ENCODE data around the gene KCNJ15.
A peak's percentile ranks its signal among the peaks of the same experiment; 100 is the strongest.

The KCNJ15 gene

GRCh38 chr21:38259665-38260064 lies 2.9 kb downstream of the KCNJ15 start:
- Histone ChIP-seq H3K27ac (replicated peaks; ENCODE audit: low read length) (no peak overlapping the region), H2BK120ac (ENCODE audit: low read depth, low read length) (no peak overlapping the region), H3K79me1 (ENCODE audit: low read depth, low read length) (no peaks in the 10 kb centered on the region), H3K9me3 (replicated peaks in 1 of 2; ENCODE audit: control insufficient read depth in 2 of 2, insufficient read depth in 1 of 2, low read depth in 1 of 2, low read length in 2 of 2) (no peaks in the 10 kb centered on the region), H4K91ac (ENCODE audit: low read depth, low read length, poor library complexity) (no peak overlapping the region), H2AK5ac (ENCODE audit: low read depth, low read length) (no peak overlapping the region), H3K4me2 (ENCODE audit: insufficient read depth, low read length, poor library complexity, severe bottlenecking) (no peak overlapping the region), H3K14ac (ENCODE audit: low read length) (no peak overlapping the region), H3K4ac (ENCODE audit: low read length) (no peak overlapping the region), H4K8ac (ENCODE audit: low read depth, low read length) (no peak overlapping the region), H2BK15ac (ENCODE audit: low read length) (no peak overlapping the region), H2BK12ac (ENCODE audit: low read length) (no peak overlapping the region), H2BK5ac (ENCODE audit: low read length) (no peak overlapping the region), H3K4me1 (ENCODE audit: control insufficient read depth in 2 of 2, insufficient read depth in 1 of 2, low read depth in 1 of 2, low read length in 2 of 2) (no peaks in the 10 kb centered on the region), H3K27me3 (ENCODE audit: control insufficient read depth in 3 of 3, insufficient read depth in 3 of 3, low read depth in 1 of 3, low read length in 3 of 3) (no peaks in the 10 kb centered on the region), H2AFZ (ENCODE audit: low read length) (no peak overlapping the region), H3K18ac (ENCODE audit: low read length) (no peak overlapping the region), H3K9ac (ENCODE audit: low read depth, low read length, poor library complexity) (no peak overlapping the region), H3K23ac (ENCODE audit: low read depth, low read length, poor library complexity) (no peak overlapping the region), H3K4me3 (ENCODE audit: low read length in 2 of 2) (no peak overlapping the region), H3K36me3 (replicated peaks in 1 of 2; ENCODE audit: control insufficient read depth in 2 of 2, insufficient read depth in 2 of 2, low read length in 2 of 2) (no peaks in the 10 kb centered on the region)
- WGBS, 2 donors (ENCODE audit: extremely low coverage in 2 of 2, insufficient read length in 2 of 2, insufficient replicate concordance in 1 of 2): no CpG with 5 or more reads among the region's 2 CpGs
- no peak for DNase-seq (ENCODE audit: low spot score)

DNA sequence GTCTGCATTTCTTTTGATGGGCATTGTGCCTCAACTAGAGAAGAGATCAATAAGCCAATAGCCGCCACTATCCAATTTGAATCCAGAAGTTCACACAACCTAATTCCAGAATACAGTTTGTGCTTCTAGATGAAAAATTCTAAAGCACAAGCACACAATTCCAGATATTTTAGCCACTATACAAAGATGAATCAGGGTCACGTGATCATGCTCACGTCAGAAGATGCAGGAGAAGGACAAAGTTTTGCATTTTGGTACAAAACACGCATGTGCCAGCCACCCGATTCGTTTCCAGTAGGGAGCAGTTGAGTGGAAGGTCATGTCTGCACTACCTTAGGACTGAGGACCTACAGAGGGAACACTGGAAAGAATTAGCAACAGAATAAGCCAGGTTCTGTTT lies 3.6 kb downstream of the KCNJ15 start:
- H3K9me3 ChIP-seq (replicated peaks in 1 of 2; ENCODE audit: control insufficient read depth in 2 of 2, insufficient read depth in 1 of 2, low read depth in 1 of 2, low read length in 2 of 2): no peaks in the 10 kb centered on the region
- H2BK5ac ChIP-seq (ENCODE audit: low read length): no peak overlapping the region
- H3K9ac ChIP-seq (ENCODE audit: low read depth, low read length, poor library complexity): no peak overlapping the region
- no peak overlapping the region for H2BK120ac ChIP-seq (ENCODE audit: low read depth, low read length)
- no peaks in the 10 kb centered on the region for H3K79me1 ChIP-seq (ENCODE audit: low read depth, low read length)
- no peak overlapping the region for H2AFZ ChIP-seq (ENCODE audit: low read length)
- H3K23ac ChIP-seq (ENCODE audit: low read depth, low read length, poor library complexity): no peak overlapping the region
- H3K27me3 ChIP-seq (ENCODE audit: control insufficient read depth in 3 of 3, insufficient read depth in 3 of 3, low read depth in 1 of 3, low read length in 3 of 3): no peaks in the 10 kb centered on the region
- no peak overlapping the region for H3K27ac ChIP-seq (replicated peaks; ENCODE audit: low read length)
- no peak overlapping the region for H3K4me2 ChIP-seq (ENCODE audit: insufficient read depth, low read length, poor library complexity, severe bottlenecking)
- no peak overlapping the region for H3K18ac ChIP-seq (ENCODE audit: low read length)
- H3K4me3 ChIP-seq (ENCODE audit: low read length in 2 of 2): no peak overlapping the region
- no peak overlapping the region for H2AK5ac ChIP-seq (ENCODE audit: low read depth, low read length)
- no peaks in the 10 kb centered on the region for H3K36me3 ChIP-seq (replicated peaks in 1 of 2; ENCODE audit: control insufficient read depth in 2 of 2, insufficient read depth in 2 of 2, low read length in 2 of 2)
- no peak overlapping the region for H3K14ac ChIP-seq (ENCODE audit: low read length)
- no peak overlapping the region for H2BK15ac ChIP-seq (ENCODE audit: low read length)
- H3K4ac ChIP-seq (ENCODE audit: low read length): no peak overlapping the region
- no peak overlapping the region for H2BK12ac ChIP-seq (ENCODE audit: low read length)
- DNase-seq (ENCODE audit: low spot score): no peak
- H4K91ac ChIP-seq (ENCODE audit: low read depth, low read length, poor library complexity): no peak overlapping the region
- no peaks in the 10 kb centered on the region for H3K4me1 ChIP-seq (ENCODE audit: control insufficient read depth in 2 of 2, insufficient read depth in 1 of 2, low read depth in 1 of 2, low read length in 2 of 2)
- no peak overlapping the region for H4K8ac ChIP-seq (ENCODE audit: low read depth, low read length)
- WGBS, 2 donors (ENCODE audit: extremely low coverage in 2 of 2, insufficient read length in 2 of 2, insufficient replicate concordance in 1 of 2): no CpG with 5 or more reads among the region's 6 CpGs

GRCh38 chr21:38261851-38262250 lies 5.1 kb downstream of the KCNJ15 start:
- no peak for DNase-seq (ENCODE audit: low spot score)
- H3K27ac ChIP-seq (replicated peaks; ENCODE audit: low read length): no peak overlapping the region
- no peaks in the 10 kb centered on the region for H3K36me3 ChIP-seq (replicated peaks in 1 of 2; ENCODE audit: control insufficient read depth in 2 of 2, insufficient read depth in 2 of 2, low read length in 2 of 2)
- no peak overlapping the region for H2AFZ ChIP-seq (ENCODE audit: low read length)
- H4K91ac ChIP-seq (ENCODE audit: low read depth, low read length, poor library complexity): no peak overlapping the region
- H3K4me1 ChIP-seq (ENCODE audit: control insufficient read depth in 2 of 2, insufficient read depth in 1 of 2, low read depth in 1 of 2, low read length in 2 of 2): peaks cover 0 to 1% of the 10 kb centered on the region in 2 donors
- no peak overlapping the region for H3K4me2 ChIP-seq (ENCODE audit: insufficient read depth, low read length, poor library complexity, severe bottlenecking)
- no peak overlapping the region for H3K18ac ChIP-seq (ENCODE audit: low read length)
- H4K8ac ChIP-seq (ENCODE audit: low read depth, low read length): no peak overlapping the region
- no peak overlapping the region for H3K23ac ChIP-seq (ENCODE audit: low read depth, low read length, poor library complexity)
- no peak overlapping the region for H2AK5ac ChIP-seq (ENCODE audit: low read depth, low read length)
- no peak overlapping the region for H3K4me3 ChIP-seq (ENCODE audit: low read length in 2 of 2)
- no CpG with 5 or more reads among the region's 2 CpGs for WGBS, 2 donors (ENCODE audit: extremely low coverage in 2 of 2, insufficient read length in 2 of 2, insufficient replicate concordance in 1 of 2)
- no peaks in the 10 kb centered on the region for H3K79me1 ChIP-seq (ENCODE audit: low read depth, low read length)
- H2BK120ac ChIP-seq (ENCODE audit: low read depth, low read length): no peak overlapping the region
- H3K9me3 ChIP-seq (replicated peaks in 1 of 2; ENCODE audit: control insufficient read depth in 2 of 2, insufficient read depth in 1 of 2, low read depth in 1 of 2, low read length in 2 of 2): no peaks in the 10 kb centered on the region
- no peak overlapping the region for H3K9ac ChIP-seq (ENCODE audit: low read depth, low read length, poor library complexity)
- no peak overlapping the region for H2BK15ac ChIP-seq (ENCODE audit: low read length)
- no peak overlapping the region for H3K4ac ChIP-seq (ENCODE audit: low read length)
- H2BK12ac ChIP-seq (ENCODE audit: low read length): no peak overlapping the region
- H3K27me3 ChIP-seq (ENCODE audit: control insufficient read depth in 3 of 3, insufficient read depth in 3 of 3, low read depth in 1 of 3, low read length in 3 of 3): no peaks in the 10 kb centered on the region
- H3K14ac ChIP-seq (ENCODE audit: low read length): no peak overlapping the region
- H2BK5ac ChIP-seq (ENCODE audit: low read length): no peak overlapping the region

DNA sequence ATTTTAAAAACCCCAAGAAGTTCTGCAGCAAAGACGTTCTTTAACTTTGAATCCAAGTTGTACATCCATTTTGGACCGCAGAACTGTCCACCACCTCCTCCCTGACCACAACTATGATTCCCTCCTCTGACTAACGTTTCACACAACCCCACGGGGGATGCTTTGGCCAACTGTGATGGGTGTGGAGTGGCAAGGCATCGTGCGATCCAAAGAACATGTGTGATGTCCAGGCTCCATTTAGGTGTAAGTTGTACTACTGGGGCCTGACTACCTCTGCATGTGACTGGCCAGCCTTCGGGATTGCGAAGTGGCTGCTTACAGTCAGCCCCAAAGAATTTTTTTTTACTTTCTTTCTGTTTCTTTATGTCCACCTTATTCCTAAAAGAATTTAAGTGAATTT lies 6.7 kb downstream of the KCNJ15 start:
- no CpG with 5 or more reads among the region's 8 CpGs for WGBS, 2 donors (ENCODE audit: extremely low coverage in 2 of 2, insufficient read length in 2 of 2, insufficient replicate concordance in 1 of 2)
- Histone ChIP-seq H3K4ac (ENCODE audit: low read length) (no peak overlapping the region), H2BK15ac (ENCODE audit: low read length) (no peak overlapping the region), H2AFZ (ENCODE audit: low read length) (no peak overlapping the region), H2BK120ac (ENCODE audit: low read depth, low read length) (no peak overlapping the region), H3K18ac (ENCODE audit: low read length) (peak overlapping the region; percentile 32), H4K8ac (ENCODE audit: low read depth, low read length) (no peak overlapping the region), H3K36me3 (replicated peaks in 1 of 2; ENCODE audit: control insufficient read depth in 2 of 2, insufficient read depth in 2 of 2, low read length in 2 of 2) (no peaks in the 10 kb centered on the region), H3K79me1 (ENCODE audit: low read depth, low read length) (no peaks in the 10 kb centered on the region), H2AK5ac (ENCODE audit: low read depth, low read length) (no peak overlapping the region), H3K27ac (replicated peaks; ENCODE audit: low read length) (no peak overlapping the region), H2BK5ac (ENCODE audit: low read length) (no peak overlapping the region), H3K23ac (ENCODE audit: low read depth, low read length, poor library complexity) (no peak overlapping the region), H3K4me1 (ENCODE audit: control insufficient read depth in 2 of 2, insufficient read depth in 1 of 2, low read depth in 1 of 2, low read length in 2 of 2) (peaks cover 0 to 2% of the 10 kb centered on the region in 2 donors), H3K14ac (ENCODE audit: low read length) (peak overlapping the region; percentile 43), H3K9me3 (replicated peaks in 1 of 2; ENCODE audit: control insufficient read depth in 2 of 2, insufficient read depth in 1 of 2, low read depth in 1 of 2, low read length in 2 of 2) (no peaks in the 10 kb centered on the region), H4K91ac (ENCODE audit: low read depth, low read length, poor library complexity) (no peak overlapping the region), H3K27me3 (ENCODE audit: control insufficient read depth in 3 of 3, insufficient read depth in 3 of 3, low read depth in 1 of 3, low read length in 3 of 3) (peaks cover 0 to under 1% (median 0%) of the 10 kb centered on the region in 3 experiments), H3K9ac (ENCODE audit: low read depth, low read length, poor library complexity) (no peak overlapping the region), H3K4me2 (ENCODE audit: insufficient read depth, low read length, poor library complexity, severe bottlenecking) (no peak overlapping the region), H2BK12ac (ENCODE audit: low read length) (no peak overlapping the region), H3K4me3 (ENCODE audit: low read length in 2 of 2) (peak overlapping the region in 1 of 2 donors; percentile 11)
- DNase-seq (ENCODE audit: low spot score): no peak
